GM12878 (cell line): Measurements from ENCODE around the gene TEX9. TPM values are rescaled to one million over a fixed set of nuclear protein-coding genes. Genes with fewer than 3 reads are reported as not detected.

ENCODE experiments used
- ATAC-seq: fragments of 200-7000 bp; cut with Tn5 transposase; 3 replicates; pipeline ENCODE4 v1.9.1; 2020; ENCODE audit warnings: mild to moderate bottlenecking, moderate library complexity
- BruUV-seq: library from RNA; stranded (reverse); fragments of 400-500 nt; replicated peaks from 2 replicates; lab custom pipeline; 2021; lab: Mats Ljungman, UMichigan
- CTCF ChIA-PET: fragments of 300-600 bp; sonication (Branson Sonifier 250); formaldehyde crosslinking; extraction: SDS; loops from one replicate; lab custom pipeline; 2021; ENCODE audit warnings: inconsistent platforms; lab: Yijun Ruan, JAX
- POLR2A ChIA-PET: fragments of 350-600 bp; formaldehyde crosslinking; extraction: SDS; loops from one replicate; lab custom pipeline; 2021; ENCODE audit warnings: inconsistent platforms; lab: Charles Lee
- RAD21 ChIA-PET: fragments of 300-600 bp; sonication (Branson Sonifier 250); formaldehyde crosslinking; loops from one replicate; lab custom pipeline; 2023; ENCODE audit warnings: antibody characterized with exemption; ENCODE audit not compliant: unreplicated experiment; lab: Charles Lee
- SMC1A ChIA-PET: fragments of 300-600 bp; sonication (Branson Sonifier 250); formaldehyde crosslinking; loops from one replicate; lab custom pipeline; 2023; ENCODE audit not compliant: unreplicated experiment, uncharacterized antibody; lab: Charles Lee
- DNase-seq: peaks from one replicate; pipeline ENCODE4 v3.0.0-alpha.2; 2011; ENCODE audit warnings: low read depth, low spot score
- FAIRE-seq: peaks from 3 replicates; lab custom pipeline; 2011; peaks lifted over from hg19 to GRCh38; lab: Jason Lieb, UNC
- H2AFZ ChIP-seq: 2 replicates; pipeline ENCODE4 v1.6.0; 2011; ENCODE audit warnings: low read depth, low read length, control low read depth; ENCODE audit not compliant: control insufficient read depth
- H3K27ac ChIP-seq: 2 replicates; pipeline ENCODE4 v1.5.1; 2011; ENCODE audit warnings: control low read depth; ENCODE audit not compliant: control insufficient read depth, insufficient read depth
- H3K27me3 ChIP-seq, 2 experiments: replicated peaks in 1 of 2; 2 replicates each; pipeline versions ENCODE4 v1.6.0 to v1.6.1; 2011; ENCODE audit warnings: low read length in 1 of 2; ENCODE audit not compliant: control insufficient read depth in 2 of 2, insufficient read depth in 2 of 2
- H3K36me3 ChIP-seq, 2 experiments: 2 replicates each; pipeline ENCODE4 v1.5.1; 2011; ENCODE audit warnings: low read length in 1 of 2; ENCODE audit not compliant: control insufficient read depth in 2 of 2, insufficient read depth in 2 of 2
- H3K4me1 ChIP-seq: 2 replicates; pipeline ENCODE4 v1.6.1; 2011; ENCODE audit warnings: mild to moderate bottlenecking, low read length, moderate library complexity, mixed read lengths; ENCODE audit not compliant: control insufficient read depth, insufficient read depth
- H3K4me2 ChIP-seq: 2 replicates; pipeline ENCODE4 v1.6.0; 2011; ENCODE audit warnings: control low read depth; ENCODE audit not compliant: control insufficient read depth, insufficient read depth
- H3K4me3 ChIP-seq: fragments of 200-600 bp; sonication (generic); 2 replicates; pipeline ENCODE4 v1.5.1; 2016
- H3K79me2 ChIP-seq: 2 replicates; pipeline ENCODE4 v1.6.0; 2011; ENCODE audit warnings: low read length; ENCODE audit not compliant: control insufficient read depth, insufficient read depth
- H3K9ac ChIP-seq: 2 replicates; pipeline ENCODE4 v1.8.0; 2011; ENCODE audit warnings: low read length, control low read depth, mixed read lengths; ENCODE audit not compliant: control insufficient read depth, insufficient read depth
- H3K9me3 ChIP-seq: replicated peaks from 3 replicates; pipeline ENCODE4 v1.5.1; 2011; ENCODE audit warnings: mild to moderate bottlenecking, low read length; ENCODE audit not compliant: control insufficient read depth, insufficient read depth
- H4K20me1 ChIP-seq: 2 replicates; pipeline ENCODE4 v1.6.0; 2011; ENCODE audit not compliant: control insufficient read depth, insufficient read depth
- BACH1 ChIP-seq: fragments of 450-650 bp; IDR thresholded peaks from 2 replicates; pipeline ENCODE4 v1.6.1; 2017; ENCODE audit warnings: mild to moderate bottlenecking, borderline replicate concordance
- BCLAF1 ChIP-seq: fragments of 450-650 bp; IDR thresholded peaks from 2 replicates; pipeline ENCODE4 v1.6.1; 2017; ENCODE audit warnings: antibody characterized with exemption, mild to moderate bottlenecking, moderate library complexity
- EGR1 ChIP-seq, 2 experiments: IDR thresholded peaks; 1 replicate in 1 of 2; 2 replicates in 1 of 2; pipeline ENCODE4 v1.6.1; 2011 to 2012; ENCODE audit warnings: low read depth in 2 of 2, low read length in 2 of 2, borderline replicate concordance in 1 of 2, mild to moderate bottlenecking in 1 of 2, moderate library complexity in 1 of 2
- HCFC1 ChIP-seq: fragments of 150-350 bp; IDR thresholded peaks from 2 replicates; pipeline ENCODE4 v1.6.1; 2014; ENCODE audit warnings: low read length
- RUNX3 ChIP-seq: IDR thresholded peaks from 2 replicates; pipeline ENCODE4 v1.6.1; 2012; ENCODE audit warnings: low read length, inconsistent platforms
- SIN3A ChIP-seq: IDR thresholded peaks from 2 replicates; pipeline ENCODE4 v1.6.1; 2012; ENCODE audit warnings: low read depth, low read length, improper control_type of control experiment
- TBL1XR1 ChIP-seq: IDR thresholded peaks from 2 replicates; pipeline ENCODE4 v1.6.1; 2012; ENCODE audit warnings: low read depth, low read length, improper control_type of control experiment
- TCF3 ChIP-seq: IDR thresholded peaks from 2 replicates; pipeline ENCODE4 v1.6.1; 2012; ENCODE audit warnings: low read depth, mild to moderate bottlenecking, low read length, borderline replicate concordance; ENCODE audit not compliant: insufficient read depth
- WGBS: methylation state at CpG from one replicate; pipeline ENCODE4 v1.1.6; 2016; ENCODE audit warnings: low lambda C conversion rate; ENCODE audit not compliant: insufficient replicate concordance, insufficient coverage; ENCODE audit errors: missing lambda C conversion rate; 5-methylcytosine and 5-hydroxymethylcytosine counted together
- in situ Hi-C: fragments of 300-500 bp; cut with MboI; formaldehyde crosslinking; loops from 9 replicates; pipeline ENCODE4 v1.14.3; 2018; ENCODE audit warnings: mixed read lengths
- intact Hi-C: fragments of 100-400 bp; cut with micrococcal nuclease; formaldehyde crosslinking; loops from one replicate; pipeline ENCODE4 v1.14.2; 2022; ENCODE audit not compliant: unreplicated experiment
- polyA plus RNA-seq, 11 experiments: library from polyadenylated mRNA; depleted of rRNA in 4 of 11; unstranded in 6 of 11; stranded (reverse) in 5 of 11; fragments of >200 nt; fragmentation: Nextera tagmentation in 4 of 11; fragmentation: Illumina TruSeq in 1 of 11; extraction: Ambion mirVana in 4 of 11; extraction: Trizol in 1 of 11; gene quantifications; 1 replicate in 1 of 11; 2 replicates in 10 of 11; pipeline versions ENCODE4 v1.2.1 to v1.2.3, GENCODE V29; 2011 to 2016; ENCODE audit warnings: inconsistent platforms in 2 of 11, missing spikeins in 2 of 11, low read depth in 1 of 11
- total RNA-seq, 4 experiments: library from RNA; depleted of rRNA in 3 of 4; stranded (reverse); fragments of >200 nt in 3 of 4; fragmentation: Illumina TruSeq in 1 of 4; extraction: Trizol in 1 of 4; gene quantifications; 2 replicates each; pipeline versions ENCODE4 v1.2.1 to v1.2.3, GENCODE V29; 2013 to 2021

The TEX9 gene
- total and polyA plus RNA-seq, 10 of the 15 experiments (the other 5 are each of a cell fraction or from before 2014, with no cell fraction given): 9.0 to 155 (median 70.0) TPM

- 96% methylated on average over 12 of the region's 12 CpGs for WGBS
- Histone ChIP-seq H3K4me3 (no peak overlapping the region), H3K4me1 (0 out of 2 replicates have a peak, but pooled peaks cover 3% of the 10 kb centered on the region), H3K9ac (no peak overlapping the region), H3K9me3 (no peaks in the 10 kb centered on the region), H2AFZ (no peak overlapping the region), H4K20me1 (no peaks in the 10 kb centered on the region), H3K79me2 (no peaks in the 10 kb centered on the region), H3K4me2 (no peak overlapping the region), H3K27me3 (no peaks in the 10 kb centered on the region), H3K27ac (no peak overlapping the region), H3K36me3 (no peaks in the 10 kb centered on the region)
- in situ Hi-C loops: no loop called here
- BruUV-seq: no TSS peak
- ChIA-PET CTCF (no interaction called here), POLR2A (no interaction called here), SMC1A (interaction anchor here (1.0 kb wide), 1 partner anchor 57 kb away, joined by 3 read pairs; no protein-coding TSS in a partner anchor), RAD21 (no interaction called here)
- FAIRE-seq (no peak), ATAC-seq (no peak), DNase-seq (no peak)
- no peak for TF ChIP-seq HCFC1
- no peak for TF ChIP-seq SIN3A
- TF ChIP-seq BACH1: no peak
- no peak for TF ChIP-seq EGR1 (IDR thresholded peaks at IDR 0.05; ENCODE audit: borderline replicate concordance in 1 of 2, low read depth in 2 of 2, low read length in 2 of 2)
- no peak for TF ChIP-seq TCF3
- TF ChIP-seq BCLAF1: no peak
- TF ChIP-seq TBL1XR1: no peak
- no peak for TF ChIP-seq RUNX3
- intact Hi-C loops: no loop called here
These were observed 13.2 kb upstream of the TEX9 start for GRCh38 chr15:56351957-56352506.
